Measurements from ENCODE around the gene PMM1.
"Not testable (repeated sequence)": the region's sequence is repeated elsewhere in the genome, so short reads cannot be mapped to it uniquely, and the experiment has no call there.

PMM1 gene

DNA sequence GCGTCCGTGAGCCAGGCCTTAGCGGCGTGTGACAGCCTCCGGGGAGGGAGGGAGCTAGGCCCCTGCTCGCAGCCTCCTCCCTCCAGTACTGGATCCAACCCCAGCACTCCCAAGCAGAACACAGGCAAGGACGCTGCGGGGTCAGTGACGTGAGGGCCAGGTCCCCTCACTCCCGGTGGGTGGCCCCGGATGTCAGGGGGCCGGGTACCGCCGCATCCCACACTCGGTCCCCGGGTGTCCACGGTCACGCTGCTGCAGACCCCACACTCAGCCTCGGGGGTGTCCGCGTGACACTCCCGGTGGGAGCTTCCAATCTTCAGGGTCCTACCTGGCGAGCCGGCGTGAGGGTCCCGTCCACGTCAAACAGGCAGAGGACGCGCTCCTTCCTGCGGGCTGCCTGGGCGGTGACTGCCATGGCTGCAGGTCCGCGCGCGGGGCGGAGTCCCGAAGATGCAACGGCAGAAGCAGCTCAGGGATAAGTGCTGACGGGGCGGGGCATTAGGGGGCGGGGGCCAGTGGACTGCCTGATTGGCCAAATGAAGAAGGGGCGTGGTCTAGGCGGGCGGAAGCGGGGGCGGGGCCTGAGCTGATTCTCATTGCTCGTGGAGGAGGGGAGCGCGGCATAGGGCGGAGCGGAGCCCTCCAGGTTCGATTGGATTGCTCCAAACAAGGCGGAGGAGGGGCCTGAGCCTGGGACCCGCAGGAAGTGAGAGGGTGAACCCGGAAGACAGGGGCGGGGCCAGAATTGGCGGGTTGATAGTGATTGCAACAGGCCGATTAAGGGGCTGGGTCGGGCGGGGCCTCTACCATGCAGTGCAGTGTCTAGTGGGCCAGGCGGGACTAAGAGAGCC lies at the start of gene PMM1:
PMM1 (minus strand) TSS at position 450 of the 851 bp plus-strand sequence; CDS start at position 415, 35 bp downstream.
- DNase-seq: peak; percentile 100

DNA sequence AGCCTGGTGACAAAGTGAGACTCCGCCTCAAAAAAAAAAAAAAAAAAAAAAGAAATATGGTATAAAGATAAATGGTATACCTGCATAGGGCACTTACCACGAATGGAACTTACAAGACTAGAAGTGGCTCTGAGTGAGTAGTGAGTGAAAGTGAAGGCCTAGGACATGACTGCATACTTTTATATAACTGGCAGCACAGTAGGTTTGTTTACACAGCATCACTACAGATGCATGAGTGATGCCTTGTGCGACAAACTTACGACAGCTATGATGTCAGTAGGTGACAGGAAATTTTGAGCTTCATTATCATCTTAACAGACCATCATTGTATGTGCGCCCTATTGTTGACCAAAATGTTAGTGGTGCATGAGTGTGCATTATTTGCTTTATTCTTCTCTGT lies 49.1 kb upstream of the PMM1 start:
- no peak for DNase-seq

DNA sequence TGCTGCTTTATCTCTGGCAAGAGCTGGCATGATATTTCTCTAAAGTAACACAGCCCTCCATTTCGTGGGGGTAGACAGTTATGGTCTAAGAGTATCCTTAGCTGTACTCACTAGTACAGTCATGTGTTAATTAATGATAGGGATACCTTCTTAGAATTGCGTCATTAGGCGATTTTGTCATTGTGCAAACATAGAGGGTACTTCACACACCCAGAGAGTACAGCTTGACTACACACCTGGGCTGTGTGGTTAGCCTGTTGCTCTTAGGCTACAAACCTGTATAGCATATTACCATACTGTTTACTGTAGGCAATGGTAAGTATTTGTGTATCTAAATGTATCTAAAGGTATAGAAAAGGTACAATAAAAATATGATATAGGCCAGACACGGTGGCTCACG lies 48.5 kb upstream of the PMM1 start:
- no peak for DNase-seq

DNA sequence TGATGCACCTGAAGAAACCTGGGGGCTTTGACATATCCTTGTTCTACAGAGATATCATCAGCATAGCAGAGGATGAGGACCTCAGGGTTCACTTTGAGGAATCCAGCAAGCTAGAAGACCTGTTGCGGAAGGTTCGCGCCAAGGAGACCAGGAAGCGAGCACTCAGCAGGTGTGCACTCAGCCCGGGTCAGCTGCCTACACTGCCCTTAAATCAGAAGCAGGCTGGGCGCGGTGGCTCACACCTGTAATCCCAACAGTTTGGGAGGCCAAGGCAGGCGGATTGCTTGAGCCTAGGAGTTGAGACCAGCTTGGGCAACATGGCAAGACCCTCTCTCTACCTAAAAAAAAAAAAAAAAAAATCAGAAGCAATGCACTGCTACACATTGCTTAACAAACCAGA lies 48.0 kb upstream of the PMM1 start:
- DNase-seq: not testable (repeated sequence)

DNA sequence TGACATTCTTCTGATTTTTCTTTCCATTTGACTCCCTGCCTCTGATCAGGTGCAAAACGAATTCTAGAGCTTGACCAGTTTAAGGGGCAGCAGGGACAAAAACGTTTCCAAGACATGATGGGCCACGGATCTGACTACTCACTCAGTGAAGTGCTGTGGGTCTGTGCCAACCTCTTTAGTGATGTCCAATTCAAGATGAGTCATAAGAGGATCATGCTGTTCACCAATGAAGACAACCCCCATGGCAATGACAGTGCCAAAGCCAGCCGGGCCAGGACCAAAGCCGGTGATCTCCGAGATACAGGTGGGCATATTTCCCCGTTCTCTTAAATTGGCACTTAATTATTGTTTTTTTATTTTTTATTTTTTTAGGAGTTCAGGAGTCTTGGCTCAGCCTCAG lies 46.8 kb upstream of the PMM1 start:
- no peak for DNase-seq

DNA sequence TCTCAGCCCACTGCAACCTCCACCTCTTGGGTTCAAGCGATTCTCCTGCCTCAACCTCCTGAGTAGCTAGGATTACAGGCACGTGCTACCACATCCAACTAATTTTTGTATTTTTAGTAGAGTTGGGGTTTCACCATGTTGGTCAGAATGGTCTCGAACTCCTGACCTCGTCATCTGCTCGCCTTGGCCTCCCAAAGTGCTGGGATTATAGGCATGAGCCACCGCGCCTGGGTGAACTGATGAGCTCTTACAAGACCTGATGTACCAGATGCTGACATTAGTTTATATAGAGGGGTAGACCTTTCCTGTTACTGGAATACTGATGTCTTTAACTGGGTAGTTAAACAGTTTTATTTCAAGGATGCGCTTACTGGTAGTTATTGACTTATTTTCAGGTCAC lies 45.0 kb upstream of the PMM1 start:
- DNase-seq: not testable (repeated sequence)

DNA sequence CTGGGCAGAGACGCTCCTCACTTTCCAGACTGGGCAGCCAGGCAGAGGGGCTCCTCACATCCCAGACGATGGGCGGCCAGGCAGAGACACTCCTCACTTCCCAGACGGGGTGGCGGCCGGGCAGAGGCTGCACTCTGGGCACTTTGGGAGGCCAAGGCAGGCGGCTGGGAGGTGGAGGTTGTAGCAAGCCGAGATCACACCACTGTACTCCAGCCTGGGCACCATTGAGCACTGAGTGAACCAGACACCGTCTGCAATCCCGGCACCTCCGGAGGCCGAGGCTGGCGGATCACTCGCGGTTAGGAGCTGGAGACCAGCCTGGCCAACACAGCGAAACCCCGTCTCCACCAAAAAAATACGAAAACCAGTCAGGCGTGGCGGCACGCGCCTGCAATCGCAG lies 42.0 kb upstream of the PMM1 start:
- DNase-seq: not testable (repeated sequence)

DNA sequence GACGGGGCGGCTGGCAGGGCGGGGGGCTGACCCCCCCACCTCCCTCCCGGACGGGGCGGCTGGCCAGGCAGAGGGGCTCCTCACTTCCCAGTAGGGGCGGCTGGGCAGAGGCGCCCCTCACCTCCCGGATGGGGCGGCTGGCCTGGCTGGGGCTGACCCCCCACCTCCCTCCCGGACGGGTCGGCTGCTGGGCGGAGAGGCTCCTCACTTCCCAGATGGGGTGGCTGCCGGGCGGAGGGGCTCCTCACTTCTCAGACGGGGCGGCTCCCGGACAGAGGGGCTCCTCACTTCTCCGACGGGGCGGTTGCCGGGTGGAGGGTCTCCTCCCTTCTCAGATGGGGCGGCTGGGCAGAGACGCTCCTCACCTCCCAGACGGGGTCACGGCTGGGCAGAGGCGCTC lies 41.5 kb upstream of the PMM1 start:
- not testable (repeated sequence) for DNase-seq

DNA sequence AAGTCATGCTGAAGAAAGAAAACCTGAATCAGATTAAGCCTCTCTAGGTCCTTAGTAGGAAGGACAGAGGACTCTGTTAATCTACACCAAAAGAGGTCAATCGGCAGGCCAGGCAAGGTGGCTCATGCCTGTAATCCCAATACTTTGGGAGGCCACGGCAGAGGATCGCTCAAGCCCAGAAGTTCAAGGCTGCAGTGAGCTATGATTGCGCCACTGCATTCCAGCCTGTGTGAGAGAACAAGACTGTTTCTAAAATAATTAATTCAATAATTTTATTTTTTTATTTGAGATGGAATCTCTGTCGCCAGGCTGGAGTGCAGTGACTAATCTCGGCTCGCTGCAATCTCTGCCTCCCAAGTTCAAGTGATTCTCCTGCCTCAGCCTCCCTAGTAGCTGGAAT lies 35.9 kb upstream of the PMM1 start:
- DNase-seq: no peak

DNA sequence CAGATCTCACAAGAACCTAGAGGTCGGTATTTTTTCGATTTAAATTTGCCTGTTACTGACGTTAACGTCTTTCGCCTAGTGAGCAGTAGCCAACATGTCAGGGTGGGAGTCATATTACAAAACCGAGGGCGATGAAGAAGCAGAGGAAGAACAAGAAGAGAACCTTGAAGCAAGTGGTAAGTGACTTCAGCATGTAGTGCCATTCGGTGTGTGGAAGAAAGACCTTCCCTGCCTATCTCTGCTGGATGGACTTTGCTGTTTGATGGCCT lies 32.2 kb upstream of the PMM1 start:
- DNase-seq: no peak

DNA sequence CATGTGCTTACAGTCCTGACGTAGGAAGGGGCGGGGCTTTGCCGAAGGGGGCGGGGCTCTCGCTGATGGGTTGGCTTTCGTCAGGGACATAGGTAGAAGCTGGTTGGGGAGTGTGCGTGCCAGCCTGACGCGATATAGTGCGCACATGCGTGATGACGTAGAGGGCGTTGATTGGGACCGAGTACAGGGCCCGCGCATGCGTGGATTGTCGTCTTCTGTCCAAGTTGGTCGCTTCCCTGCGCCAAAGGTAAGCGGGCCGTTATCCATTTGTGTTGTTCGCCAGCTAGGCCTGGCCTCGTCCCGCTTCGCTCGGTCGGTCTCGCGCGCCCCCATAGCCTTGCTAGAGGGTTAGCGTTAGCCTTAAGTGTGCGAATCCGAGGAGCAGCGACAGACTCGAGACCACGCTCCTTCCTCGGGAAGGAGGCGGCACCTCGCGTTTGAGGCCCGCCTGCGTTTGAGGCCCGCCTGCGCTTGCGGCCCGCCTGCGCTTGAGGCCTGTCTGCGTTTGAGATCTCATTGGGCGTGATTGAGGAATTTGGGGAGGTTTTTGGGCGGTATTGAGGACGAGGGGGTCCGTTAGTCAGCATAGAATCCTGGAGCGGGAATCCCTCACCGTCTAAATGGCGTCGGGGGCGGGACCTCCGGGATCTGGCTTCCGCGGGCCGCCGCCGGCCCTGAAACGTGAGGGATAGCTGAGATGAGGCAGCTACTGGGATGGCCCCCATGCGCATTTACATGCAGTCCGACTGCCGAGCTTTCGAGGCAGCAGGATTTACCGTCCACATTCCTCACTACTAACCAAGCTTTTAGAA lies 31.7 kb upstream of the PMM1 start, which contains the start of gene XRCC6:
XRCC6 (plus strand) TSS at position 197 of the 812 bp plus-strand sequence. CDS start 710 bp downstream, outside the sequence.
- peak; percentile 98 for DNase-seq

DNA sequence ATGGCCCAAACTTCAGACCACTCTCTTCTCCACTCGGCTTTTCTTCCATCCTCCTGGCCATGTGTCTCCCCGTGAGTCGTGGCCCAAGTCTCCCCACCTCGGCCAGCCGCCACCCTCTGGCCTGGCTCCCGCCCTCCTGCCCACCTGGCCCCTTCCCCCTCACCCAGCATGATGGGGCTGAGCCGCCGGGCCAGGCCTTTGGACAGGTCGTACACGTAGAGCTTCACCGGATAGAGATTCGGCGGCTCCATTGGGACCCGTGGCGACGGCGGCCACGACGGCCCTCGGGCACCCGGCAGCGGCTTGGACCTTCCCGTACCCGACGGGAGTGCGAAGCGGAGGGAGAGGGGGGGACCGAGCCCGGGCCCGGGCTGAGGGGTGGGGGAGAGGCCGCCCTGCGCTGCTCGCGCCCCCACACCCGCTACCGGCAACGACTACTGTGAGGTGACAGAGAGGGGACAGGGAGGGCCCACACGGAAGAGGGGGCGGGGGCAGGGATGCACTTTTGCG lies 31.0 kb upstream of the PMM1 start, which contains the start of gene DESI1:
DESI1 (minus strand) TSS at position 455 of the 510 bp plus-strand sequence; CDS start at position 251, 204 bp downstream.
- DNase-seq: no peak

DNA sequence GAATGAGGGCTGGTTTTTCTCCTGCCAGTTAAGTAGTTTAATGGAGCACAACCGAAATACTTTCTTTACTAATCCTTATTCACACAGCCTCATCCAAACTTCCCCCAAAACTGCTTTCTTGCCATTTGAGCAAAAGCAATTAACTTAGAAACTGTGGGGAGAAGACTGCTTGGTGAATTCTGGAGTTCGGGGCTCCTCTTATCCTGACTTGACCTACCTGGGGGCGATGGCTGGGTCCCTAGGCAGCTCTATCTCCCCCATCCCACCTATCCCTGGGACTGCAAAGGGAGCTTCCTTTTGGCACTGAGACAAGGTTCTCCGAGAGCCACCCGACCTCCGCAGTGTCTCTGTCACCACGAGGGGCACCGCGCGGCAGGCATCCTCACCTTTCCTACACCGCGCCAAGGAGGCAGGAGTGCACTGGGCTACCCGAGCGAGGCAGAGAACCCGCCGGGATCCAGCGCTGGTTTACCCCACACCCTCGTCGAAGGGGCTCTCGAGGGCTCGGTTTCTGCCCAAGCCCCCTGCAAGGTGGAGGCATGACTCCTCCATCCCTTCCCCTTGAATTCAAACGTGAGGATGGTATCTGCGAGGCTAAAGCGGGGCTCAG lies 30.4 kb upstream of the PMM1 start:
- DNase-seq: peak; percentile 26

DNA sequence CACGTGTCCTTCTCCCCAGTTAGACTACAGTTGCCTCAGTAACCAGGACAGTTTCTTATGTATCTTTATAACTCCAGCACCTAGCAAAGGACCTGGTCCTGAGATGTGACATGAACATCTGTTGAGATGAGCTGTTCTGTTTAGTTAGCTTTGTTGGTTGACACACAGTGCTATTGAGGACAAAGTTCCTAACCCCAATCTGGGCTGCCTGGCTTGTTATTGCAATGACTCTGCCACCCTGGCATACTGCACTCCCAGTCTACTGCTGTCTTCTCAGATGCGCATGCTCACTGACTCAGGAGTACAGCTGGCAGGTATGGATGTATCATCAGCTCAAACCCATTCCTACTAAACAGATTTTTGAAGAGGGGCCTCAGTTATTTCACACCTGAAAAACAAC lies 23.8 kb upstream of the PMM1 start:
- DNase-seq: no peak

DNA sequence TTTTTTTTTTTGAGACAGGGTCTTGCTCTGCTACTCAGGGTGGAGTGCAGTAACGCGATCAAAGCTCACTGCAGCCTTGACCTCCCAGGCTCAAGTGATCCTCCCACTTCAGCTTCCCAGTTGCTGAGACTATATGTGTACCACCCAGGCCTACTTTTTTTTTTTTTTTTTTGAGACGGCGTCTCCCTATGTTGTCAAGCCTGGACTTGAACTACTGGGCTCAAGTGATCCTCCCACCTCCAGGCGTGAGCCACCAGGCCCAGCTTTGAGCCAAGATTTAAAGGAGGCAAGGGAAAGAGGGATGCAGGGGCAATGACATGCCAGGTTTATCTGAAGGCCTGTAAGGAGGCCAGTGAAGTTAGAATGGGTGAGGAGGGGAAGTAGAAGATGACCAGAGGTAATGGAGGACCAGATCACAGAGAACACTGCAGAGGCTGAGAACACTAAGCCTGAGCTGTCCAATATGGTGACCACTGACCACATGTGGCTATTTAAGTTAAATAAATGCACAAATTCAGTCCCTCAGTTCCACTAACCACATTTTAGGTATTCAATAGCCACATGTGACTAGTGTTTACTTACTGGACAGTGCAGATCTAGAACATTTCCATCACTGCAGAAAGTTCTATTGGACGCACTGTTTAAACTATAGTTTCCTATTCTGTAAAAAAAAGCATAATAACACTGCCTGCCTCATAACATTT lies 23.1 kb upstream of the PMM1 start:
- no peak for DNase-seq

DNA sequence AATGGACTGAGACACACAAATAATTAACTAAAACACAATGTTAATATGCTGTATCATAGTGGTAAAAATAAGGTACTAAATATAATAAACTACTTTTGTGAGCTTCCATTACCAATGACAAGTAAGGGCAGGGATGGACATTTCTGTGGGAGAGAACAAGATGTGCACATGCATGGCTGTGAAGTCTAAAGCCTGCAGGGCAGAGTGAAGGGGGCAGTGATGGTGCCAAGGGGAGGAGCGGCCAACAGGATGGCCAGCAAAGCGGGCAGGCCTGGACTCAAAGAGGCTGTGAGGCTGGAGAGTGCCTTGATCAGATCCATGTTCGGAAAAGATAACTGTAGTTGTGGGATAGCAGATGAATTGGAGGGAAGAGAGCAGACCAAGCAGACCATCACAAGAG lies 18.7 kb upstream of the PMM1 start:
- DNase-seq: no peak

DNA sequence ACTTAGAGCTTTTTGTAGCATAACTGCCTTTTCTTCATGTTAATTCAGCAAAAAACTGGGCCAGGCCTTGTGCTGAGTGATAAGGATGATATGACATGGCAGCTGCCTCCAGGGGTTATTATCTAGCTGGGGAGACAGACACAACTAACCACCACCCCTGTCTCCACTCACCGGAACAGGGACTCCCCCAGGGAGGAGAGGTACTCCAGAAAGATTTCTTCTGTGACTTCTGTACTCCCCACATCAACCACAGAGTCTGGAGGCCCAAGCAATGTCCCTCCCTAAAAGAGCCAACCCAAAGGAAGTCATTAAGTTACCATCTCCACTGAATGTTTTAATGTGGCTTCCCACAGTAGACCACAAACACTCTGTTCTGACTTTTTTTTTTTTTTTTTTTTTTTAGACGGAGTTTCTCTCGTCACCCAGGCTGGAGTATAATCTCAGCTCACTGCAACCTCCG lies 14.3 kb upstream of the PMM1 start:
- peak; percentile 60 for DNase-seq

DNA sequence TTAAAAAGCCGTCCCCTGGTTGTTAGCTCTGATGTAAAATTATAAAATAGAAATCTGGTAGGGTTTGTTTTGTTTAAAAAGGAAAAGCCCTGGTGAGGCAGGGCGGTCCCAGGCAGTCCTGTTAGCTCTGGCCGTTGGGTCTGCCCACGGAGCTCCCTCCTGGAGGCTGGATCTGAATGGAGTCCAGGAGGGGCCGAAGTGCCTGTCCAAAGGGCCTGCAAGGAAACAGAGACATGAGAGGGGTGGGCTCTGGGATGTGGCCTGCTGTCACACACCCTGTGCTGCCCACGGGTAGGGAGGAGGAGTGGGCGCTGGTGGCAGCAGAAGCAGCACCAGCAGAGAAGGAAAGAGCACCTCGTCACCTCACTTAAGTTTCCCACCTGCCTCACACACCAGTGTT lies 11.3 kb upstream of the PMM1 start:
- no peak for DNase-seq

DNA sequence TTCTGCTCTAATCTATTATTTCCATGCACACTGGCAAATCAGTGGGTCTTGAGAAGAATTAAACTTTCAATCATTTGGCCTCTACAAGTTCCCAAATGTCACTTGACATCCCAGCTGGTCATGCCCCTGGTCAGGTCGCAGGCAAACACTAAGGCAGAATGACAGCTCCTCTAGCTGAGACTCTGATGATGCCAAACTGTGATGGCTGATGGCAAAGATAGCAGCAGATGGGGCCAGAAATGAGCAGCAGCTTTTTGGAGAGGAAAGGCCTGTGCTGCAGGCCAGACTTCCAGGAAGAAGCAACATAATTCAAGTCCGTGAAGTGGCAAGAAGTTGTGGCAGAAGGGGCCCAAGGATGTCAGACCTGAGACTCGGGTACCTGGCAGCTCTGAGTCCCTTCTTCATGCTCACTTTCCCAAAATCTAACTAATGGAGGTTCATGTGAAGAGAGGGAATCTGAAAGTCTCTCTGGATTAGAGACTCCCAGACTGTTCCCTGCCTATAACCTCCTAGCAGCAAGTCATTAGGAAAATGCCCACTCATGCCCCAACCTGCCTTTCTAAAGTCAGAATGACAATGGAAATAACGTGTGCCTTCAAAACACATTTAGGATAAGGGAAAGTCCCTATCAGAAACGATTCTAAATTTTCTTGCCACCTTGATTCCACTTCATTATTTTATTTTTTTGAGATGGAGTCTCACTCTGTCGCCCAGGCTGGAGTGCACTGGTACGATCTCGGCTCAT lies 9.4 kb upstream of the PMM1 start:
- no peak for DNase-seq

DNA sequence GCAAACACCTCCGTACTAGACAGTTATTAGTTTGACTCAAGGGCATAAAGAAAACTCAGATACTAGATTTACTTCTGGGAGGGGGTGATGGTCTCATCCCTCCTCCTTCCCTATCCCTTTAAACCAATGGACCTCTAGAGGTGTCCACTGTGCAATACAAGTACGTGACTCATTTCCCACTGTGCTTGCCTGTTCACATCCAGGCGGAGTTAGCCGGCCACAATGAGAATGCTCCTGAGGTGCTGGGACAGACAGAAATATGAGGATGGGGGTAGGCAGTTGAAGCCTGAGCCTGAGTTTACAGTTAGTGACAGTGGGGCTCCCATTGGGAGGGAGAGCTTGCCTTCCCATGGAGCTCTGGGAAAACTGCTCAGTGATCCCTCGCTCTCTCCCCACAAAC lies 8.4 kb upstream of the PMM1 start:
- no peak for DNase-seq

DNA sequence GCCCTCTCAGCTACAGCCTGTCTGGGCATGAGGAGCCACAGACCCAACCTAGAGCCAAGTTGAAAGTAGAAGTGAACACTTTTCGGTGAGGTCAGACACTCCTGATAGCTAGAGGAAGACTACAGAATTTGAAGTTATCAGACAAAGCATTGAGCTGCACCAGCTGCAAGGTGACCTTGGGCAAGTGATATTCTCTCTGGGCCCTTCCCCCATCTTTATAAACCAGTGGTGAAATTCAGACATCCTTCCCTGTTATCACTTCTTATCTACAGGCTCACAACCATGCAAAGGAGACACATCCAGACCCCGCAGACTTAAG lies 8.0 kb upstream of the PMM1 start:
- no peak for DNase-seq
